Measurements from ENCODE around the gene HS3ST3A1. TPM values are rescaled to one million over a fixed set of nuclear protein-coding genes. Genes with fewer than 3 reads are reported as not detected.

HS3ST3A1 gene
- total RNA-seq, 2 experiments from 2014 or later = 0.22 to 1.2 TPM

DNA sequence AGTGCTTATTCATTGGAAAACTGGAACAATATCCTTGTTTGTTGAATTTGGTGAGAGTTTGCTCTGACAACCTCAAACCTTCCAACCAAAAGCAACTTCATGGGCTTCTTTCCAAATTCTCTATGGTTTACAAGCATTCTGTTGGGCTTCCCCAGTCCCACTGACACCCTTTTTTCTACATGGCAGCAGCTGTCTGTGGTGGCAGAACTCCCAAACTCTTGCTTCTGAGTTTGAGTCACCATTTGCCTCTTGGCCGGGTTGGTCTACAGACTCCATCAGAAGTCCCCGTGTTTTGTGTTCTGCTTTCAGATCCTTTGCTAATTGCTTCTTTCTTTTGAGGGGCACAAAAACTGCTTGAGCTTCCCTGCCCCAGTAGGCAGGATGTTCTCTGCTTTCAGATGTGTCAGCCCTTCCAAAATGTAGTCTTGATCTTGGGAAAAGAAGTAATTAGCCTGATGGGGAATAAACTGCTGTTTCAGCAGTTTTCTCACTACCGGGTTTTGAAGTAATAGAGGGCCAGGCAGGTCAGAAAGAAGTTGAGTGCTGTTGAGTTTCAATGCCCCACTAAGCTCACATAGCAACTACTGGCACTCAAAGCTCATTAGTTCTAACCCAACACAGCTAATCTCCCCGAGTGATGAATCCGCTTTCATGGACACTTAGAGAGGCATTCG, 80.7 kb downstream of the HS3ST3A1 start:
- CTCF ChIA-PET = no interaction called here
- intact Hi-C loops (cut with DNase I, micrococcal nuclease) = no loop called here
- Mint-ChIP-seq H3K9me3 (no peaks in the 10 kb centered on the region), H3K27me3 (no peaks in the 10 kb centered on the region), H3K4me1 (ENCODE audit: low read depth) (no peaks in the 10 kb centered on the region), H3K36me3 (ENCODE audit: low read depth) (no peaks in the 10 kb centered on the region), H3K27ac (no peak overlapping the region), H3K4me3 (no peak overlapping the region)
- TF ChIP-seq, protein P1, sequence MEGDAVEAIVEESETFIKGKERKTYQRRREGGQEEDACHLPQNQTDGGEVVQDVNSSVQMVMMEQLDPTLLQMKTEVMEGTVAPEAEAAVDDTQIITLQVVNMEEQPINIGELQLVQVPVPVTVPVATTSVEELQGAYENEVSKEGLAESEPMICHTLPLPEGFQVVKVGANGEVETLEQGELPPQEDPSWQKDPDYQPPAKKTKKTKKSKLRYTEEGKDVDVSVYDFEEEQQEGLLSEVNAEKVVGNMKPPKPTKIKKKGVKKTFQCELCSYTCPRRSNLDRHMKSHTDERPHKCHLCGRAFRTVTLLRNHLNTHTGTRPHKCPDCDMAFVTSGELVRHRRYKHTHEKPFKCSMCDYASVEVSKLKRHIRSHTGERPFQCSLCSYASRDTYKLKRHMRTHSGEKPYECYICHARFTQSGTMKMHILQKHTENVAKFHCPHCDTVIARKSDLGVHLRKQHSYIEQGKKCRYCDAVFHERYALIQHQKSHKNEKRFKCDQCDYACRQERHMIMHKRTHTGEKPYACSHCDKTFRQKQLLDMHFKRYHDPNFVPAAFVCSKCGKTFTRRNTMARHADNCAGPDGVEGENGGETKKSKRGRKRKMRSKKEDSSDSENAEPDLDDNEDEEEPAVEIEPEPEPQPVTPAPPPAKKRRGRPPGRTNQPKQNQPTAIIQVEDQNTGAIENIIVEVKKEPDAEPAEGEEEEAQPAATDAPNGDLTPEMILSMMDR (IDR thresholded peaks at IDR 0.05) = no peak
- DNase-seq (no peak), ATAC-seq (ENCODE audit: poor library complexity) (no peak)
- Histone ChIP-seq H3K9me3 (ENCODE audit: control insufficient read depth in 1 of 2, insufficient read depth in 1 of 2, low read length in 2 of 2) (no peaks in the 10 kb centered on the region), H3K4me1 (ENCODE audit: insufficient read depth, low read length) (no peaks in the 10 kb centered on the region), H3K4me3 (ENCODE audit: low read length) (no peak overlapping the region), H3K36me3 (ENCODE audit: insufficient read depth, low read length) (no peaks in the 10 kb centered on the region), H3K27me3 (ENCODE audit: control insufficient read depth in 1 of 2, insufficient read depth in 2 of 2, low read length in 2 of 2) (peaks cover 3 to 5% of the 10 kb centered on the region in 2 experiments), H3K27ac (ENCODE audit: low read depth in 1 of 2, low read length in 2 of 2) (no peak overlapping the region)
- POLR2A ChIA-PET = no interaction called here

DNA sequence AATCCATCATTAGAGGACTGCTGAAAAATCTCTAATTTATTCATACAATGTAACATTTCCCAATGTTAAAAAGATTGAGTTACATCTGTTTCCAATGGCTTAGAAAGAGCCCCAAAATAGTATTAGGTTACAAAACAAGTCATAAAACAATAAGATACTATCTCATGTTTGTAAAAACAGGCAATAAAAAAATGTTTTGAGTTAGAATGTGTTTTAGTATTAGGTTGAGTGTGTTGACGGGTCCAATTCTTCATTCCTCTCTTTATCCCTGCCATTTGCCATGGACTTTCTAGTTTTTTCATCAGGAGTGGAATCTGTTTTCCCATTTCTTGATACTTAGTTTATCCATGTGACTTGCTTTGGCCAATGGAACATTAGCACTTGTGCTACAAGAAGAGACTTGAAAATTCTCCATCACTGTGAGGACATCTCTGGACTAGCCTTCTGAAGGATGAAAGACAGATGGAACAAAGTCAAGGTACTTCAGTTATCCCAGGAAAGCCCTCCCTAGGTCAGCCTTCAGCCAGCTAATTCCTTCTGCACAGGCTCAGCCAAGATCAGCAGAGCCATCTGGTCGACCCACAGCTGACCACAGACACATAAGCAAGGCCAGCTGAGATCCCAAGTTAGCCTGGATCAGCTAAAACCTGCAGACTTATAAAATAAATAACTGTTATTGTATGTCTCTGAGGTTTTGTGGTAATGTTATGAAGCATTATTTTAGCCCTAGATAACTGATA, 83.3 kb downstream of the HS3ST3A1 start:
- Mint-ChIP-seq H3K36me3 (ENCODE audit: low read depth) (no peaks in the 10 kb centered on the region), H3K4me3 (no peak overlapping the region), H3K27ac (no peak overlapping the region), H3K9me3 (no peaks in the 10 kb centered on the region), H3K4me1 (ENCODE audit: low read depth) (no peaks in the 10 kb centered on the region), H3K27me3 (no peaks in the 10 kb centered on the region)
- Histone ChIP-seq H3K4me3 (ENCODE audit: low read length) (no peak overlapping the region), H3K27ac (ENCODE audit: low read depth in 1 of 2, low read length in 2 of 2) (no peak overlapping the region), H3K4me1 (ENCODE audit: insufficient read depth, low read length) (no peaks in the 10 kb centered on the region), H3K9me3 (ENCODE audit: control insufficient read depth in 1 of 2, insufficient read depth in 1 of 2, low read length in 2 of 2) (no peaks in the 10 kb centered on the region), H3K27me3 (ENCODE audit: control insufficient read depth in 1 of 2, insufficient read depth in 2 of 2, low read length in 2 of 2) (peaks cover 3 to 5% of the 10 kb centered on the region in 2 experiments), H3K36me3 (ENCODE audit: insufficient read depth, low read length) (no peaks in the 10 kb centered on the region)
- TF ChIP-seq, protein P1 (IDR thresholded peaks at IDR 0.05) = no peak
- DNase-seq (no peak), ATAC-seq (ENCODE audit: poor library complexity) (no peak)
- ChIA-PET POLR2A (no interaction called here), CTCF (no interaction called here)
- intact Hi-C loops (cut with DNase I, micrococcal nuclease) = no loop called here

DNA sequence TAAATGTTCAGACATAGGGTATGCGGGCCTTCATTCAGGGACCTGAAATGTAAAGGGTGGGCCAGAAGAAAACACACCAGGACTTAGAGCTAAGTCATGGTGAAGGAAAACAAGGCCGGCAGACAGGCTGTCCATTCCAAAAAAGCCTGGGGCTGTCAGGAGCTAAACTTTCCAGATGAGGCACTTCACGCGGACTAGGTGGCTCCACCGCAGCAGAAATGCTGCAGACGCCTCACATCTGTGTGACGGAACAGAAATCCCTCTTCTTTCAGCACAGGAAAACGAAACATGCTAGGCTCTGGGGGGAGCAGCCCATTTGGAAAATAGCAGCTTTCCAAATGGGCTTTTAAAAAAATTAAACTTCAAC, 88.7 kb downstream of the HS3ST3A1 start:
- Histone ChIP-seq H3K27ac (ENCODE audit: low read depth in 1 of 2, low read length in 2 of 2) (no peak overlapping the region), H3K27me3 (ENCODE audit: control insufficient read depth in 1 of 2, insufficient read depth in 2 of 2, low read length in 2 of 2) (no peaks in the 10 kb centered on the region), H3K36me3 (ENCODE audit: insufficient read depth, low read length) (no peaks in the 10 kb centered on the region), H3K4me3 (ENCODE audit: low read length) (no peak overlapping the region), H3K4me1 (ENCODE audit: insufficient read depth, low read length) (no peaks in the 10 kb centered on the region), H3K9me3 (ENCODE audit: control insufficient read depth in 1 of 2, insufficient read depth in 1 of 2, low read length in 2 of 2) (no peaks in the 10 kb centered on the region)
- Mint-ChIP-seq H3K4me1 (ENCODE audit: low read depth) (peaks cover 7% of the 10 kb centered on the region), H3K27ac (no peak overlapping the region), H3K27me3 (peaks cover 16% of the 10 kb centered on the region), H3K9me3 (no peaks in the 10 kb centered on the region), H3K36me3 (ENCODE audit: low read depth) (no peaks in the 10 kb centered on the region), H3K4me3 (no peak overlapping the region)
- POLR2A ChIA-PET = no interaction called here
- DNase-seq (no peak), ATAC-seq (ENCODE audit: poor library complexity) (no peak)
- intact Hi-C loops (cut with DNase I, micrococcal nuclease) = no loop called here
- TF ChIP-seq, protein P1 (IDR thresholded peaks at IDR 0.05) = no peak
- CTCF ChIA-PET = interaction anchor here (0.6 kb wide), 1 partner anchor 345 kb away, joined by 3 read pairs; no protein-coding TSS in a partner anchor
